ENCODE data around the gene ZBED1.
"Not testable (repeated sequence)": the region's sequence is repeated elsewhere in the genome, so short reads cannot be mapped to it uniquely, and the experiment has no call there.

Gene ZBED1

DNA sequence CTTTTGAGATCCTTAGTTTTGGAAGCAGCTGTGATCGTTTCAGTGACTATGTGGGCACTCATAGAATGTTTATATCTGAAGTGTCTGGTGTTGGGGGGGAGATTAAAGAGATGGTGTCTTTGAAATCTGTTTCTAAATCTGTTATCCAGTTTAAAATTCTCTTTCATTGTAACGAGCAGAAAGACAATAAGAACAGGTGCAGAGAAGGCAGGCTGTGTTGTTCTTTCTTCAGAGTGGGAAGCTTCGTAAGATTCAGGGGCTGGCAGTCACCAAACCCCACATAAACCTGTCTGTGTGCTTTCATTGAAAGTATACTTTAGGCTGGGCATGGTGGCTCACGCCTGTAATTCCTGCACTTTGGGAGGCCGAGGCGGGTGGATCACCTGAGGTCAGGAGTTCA lies 16.3 kb upstream of the ZBED1 start:
- DNase-seq: no peak

DNA sequence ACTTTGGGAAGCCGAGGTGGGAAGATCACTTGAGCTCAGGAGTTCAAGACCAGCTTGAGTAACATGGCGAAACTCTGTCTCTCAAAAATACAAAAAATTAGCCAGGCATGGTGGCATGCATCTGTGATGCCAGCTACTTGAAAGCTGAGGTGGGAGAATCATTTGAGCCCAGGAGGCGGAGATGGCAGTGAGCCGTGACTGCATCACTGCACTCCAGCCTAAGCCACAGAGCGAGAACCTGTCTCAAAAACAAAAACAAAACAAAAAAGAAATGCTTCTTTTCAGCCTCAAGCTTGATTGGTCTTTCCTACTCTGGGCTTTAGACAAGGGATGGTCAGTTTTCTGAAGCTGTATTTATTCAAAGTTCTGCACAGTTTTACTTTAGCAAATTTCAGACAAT lies 15.8 kb upstream of the ZBED1 start:
- DNase-seq: no peak

DNA sequence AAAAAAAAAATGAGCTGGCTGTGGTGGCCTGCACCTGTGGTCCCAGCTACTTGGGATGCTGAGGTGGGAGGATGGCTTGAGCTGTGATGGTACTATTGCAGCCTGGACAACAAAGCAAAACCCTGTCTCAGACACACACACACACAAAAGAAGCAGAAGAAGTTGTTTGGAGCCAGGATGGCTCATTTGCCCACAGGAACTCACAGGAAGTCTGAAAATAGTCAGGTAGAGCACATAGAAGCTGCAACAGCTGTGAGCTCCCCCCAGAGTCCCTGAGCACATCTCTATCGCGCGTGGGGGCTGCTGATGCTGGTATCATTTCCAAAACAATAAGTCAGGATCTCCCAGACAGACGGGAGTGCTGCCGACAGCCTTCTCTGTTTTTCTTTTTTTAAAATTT lies 13.4 kb upstream of the ZBED1 start:
- no peak for DNase-seq

DNA sequence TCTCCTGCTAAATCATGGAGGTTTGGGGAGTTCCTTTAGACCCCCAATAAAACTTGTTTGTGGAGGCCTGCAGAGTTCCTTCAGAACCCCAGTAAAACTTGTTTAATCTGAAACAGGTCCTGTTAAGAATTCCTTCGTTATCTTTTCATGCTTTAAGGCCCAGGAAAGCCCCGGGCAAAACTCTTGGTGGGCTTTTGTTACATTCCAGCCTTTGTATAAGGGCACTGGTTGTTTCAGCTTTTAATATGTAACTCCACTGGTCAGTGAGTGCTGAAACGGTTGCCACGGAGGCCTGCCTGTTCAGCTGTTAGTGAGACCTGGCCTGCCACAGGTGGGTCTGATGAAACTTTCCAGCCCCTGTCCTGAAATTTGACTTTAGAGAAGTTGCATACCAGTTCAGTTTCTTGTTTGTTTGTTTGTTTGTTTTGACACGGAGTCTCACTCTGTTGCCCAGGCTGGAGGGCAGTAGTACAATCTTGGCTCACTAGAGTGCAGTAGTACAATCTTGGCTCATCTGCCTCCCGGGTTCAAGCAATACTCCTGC lies 12.4 kb upstream of the ZBED1 start:
- no peak for DNase-seq

DNA sequence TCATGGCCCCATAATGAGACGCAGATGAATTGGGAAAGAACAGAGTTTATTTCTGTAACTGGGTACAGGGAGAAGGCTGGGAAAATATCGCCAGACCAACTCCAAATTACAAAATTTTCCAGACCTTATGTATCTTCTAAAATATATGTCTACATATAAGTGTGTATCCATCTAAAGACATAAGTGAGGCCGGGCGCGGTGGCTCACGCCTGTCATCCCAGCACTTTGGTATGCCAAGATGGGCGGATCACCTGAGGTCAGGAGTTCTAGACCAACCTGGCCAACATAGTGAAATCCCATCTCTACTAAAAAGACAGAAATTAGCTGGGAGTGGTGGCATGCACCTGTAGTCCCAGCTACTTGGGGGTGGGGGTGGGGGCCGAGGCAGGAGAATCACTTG lies 11.7 kb upstream of the ZBED1 start:
- no peak for DNase-seq

DNA sequence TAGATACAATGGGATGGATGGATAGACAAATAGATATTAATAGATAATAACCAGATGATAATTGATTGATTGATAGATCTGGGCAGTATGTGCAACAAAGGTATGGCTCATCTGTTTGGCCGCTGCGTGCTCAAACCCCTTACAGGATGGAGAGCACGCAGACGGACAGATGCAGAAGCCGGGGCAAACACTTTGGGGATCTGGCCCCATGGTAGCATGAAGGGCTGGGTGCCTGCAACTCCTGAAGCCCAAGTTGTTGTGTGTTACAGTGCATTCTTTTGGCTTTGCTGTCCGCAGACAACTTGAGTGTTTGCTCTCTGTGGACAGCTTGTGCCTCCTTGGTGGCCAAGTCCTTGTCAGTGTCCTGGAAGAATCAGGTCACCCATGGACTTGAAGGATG lies 10.6 kb upstream of the ZBED1 start:
- no peak for DNase-seq

DNA sequence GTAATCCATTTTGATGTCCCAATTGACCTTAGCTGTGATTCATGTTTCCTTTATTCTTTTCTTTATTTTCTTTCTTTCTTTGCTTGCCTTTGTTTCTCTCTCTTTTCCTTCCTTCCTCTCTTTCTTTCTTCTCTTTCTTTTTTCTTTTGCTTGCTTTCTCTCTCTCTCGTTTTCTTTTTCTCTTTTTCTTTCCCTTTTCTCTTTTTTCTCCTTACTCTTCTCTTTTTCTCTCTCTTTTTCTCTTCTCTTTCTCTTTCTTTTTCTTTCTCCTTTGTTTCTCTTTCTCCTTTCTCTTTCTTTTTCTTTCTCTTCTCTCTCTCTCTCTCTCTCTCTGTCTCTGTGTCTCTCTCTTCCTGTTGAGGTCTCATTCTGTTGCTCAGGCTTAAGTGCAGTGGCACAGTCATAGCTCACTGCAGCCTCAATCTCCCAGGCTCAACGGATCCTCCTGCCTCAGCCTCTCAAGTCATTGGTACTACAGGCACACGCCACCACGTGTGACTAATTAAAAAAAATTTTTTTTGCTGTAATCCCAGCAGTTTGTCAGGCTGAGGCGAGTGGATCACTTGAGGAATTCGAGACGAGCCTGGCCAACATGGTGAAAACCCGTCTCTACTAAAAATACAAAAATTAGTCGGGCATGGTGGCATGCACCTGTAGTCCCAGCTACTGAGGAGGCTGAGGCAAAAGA lies 8.0 kb upstream of the ZBED1 start:
- no peak for DNase-seq

DNA sequence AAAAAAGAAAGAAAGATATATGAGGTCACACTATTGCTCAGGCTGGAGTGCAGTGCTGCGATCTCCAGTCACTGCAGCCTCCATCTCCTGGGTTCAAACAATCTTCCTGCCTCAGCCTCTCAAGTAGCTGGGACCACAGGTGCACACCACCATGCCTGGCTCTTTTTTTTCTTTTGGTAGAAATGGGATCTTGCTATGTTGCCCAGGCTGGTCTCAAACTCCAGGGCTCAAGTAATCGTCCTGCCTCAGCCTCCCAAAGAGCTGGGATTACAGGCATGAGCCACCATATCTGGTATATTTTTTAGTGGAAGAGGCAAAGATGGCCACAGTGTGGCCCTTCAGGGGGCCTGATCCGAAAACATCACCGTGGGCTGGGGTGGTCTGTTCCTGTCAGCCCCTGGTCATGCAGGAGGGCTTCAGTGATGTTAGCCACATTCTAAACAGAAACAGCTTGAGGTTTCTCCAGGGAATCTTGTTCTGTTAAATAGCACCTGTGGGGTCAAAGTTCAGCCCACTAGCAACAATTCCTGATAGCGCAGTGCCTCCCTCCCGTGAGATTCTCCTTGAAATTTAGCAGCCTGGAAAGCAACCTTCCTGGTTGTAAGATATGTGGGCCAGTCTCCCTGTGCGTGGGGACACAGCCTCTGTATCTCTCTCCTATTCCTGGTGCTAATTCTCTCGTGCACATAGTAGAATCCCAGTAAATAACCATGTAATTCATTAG lies 7.3 kb upstream of the ZBED1 start:
- no peak for DNase-seq

DNA sequence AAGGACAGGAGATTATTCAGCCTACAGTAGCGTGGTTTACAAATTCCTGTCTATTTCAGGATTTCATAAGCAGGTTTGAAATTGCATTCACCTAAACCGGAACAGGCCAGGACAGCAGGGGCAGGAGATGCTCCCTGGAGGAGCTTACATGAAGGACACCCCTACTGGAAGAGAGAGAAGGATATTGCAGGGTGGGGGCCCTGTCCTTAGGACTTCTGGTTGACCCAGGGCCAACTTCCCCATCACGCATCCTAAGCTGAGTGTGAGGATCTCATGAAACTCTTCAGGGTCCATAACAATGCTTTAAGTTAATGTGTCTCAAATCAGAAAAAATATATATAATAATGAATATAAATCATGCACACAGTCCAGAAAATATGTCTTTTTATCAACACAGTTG lies 6.4 kb upstream of the ZBED1 start:
- DNase-seq: no peak

DNA sequence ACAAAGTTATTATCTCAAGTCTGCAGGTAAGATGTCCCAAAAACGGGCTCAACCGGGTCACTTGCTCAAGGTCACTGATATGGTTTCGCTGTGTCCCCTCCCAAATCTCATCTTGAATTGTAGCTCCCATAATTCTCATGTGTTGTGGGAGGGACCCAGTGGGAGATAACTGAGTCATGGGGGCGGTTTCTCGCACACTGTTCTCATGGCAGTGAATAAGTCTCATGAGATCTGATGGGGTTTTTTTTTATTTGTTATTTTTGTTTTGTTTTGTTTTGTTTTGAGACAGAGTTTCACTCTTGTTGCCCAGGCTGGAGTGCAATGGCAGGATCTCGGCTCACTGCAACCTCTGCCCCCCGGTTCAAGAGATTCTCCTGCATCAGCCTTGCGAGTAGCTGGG lies 4.6 kb upstream of the ZBED1 start:
- DNase-seq: not testable (repeated sequence)

DNA sequence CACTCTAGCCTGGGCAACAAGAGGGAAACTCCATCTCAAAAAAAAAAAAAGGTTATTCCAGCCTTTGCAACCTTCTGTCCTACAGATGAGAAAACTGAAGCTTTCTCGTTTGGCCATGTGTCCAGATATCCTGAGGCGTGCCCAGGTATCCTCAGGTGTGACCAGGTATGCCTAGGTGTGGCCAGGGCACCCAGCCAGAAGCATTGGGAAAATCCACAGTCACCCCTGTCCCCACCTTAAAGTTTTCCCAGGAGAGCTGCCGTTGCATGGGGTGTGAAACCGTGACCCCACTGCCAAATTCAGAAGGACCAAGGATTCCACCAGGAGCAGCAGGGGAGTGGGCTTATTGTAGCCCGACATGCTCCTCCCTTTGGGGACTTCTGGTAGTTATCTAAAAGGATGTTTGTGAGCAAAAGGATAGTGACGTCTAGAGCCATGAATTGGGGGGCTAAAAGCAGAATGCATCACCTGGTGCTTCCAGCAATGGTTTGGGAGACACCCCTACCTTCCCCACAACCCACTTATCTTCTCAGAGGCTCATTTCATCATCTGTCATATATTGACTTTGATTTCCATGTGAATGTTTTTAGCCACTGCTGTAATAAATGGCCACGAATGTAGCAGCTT lies 4.0 kb upstream of the ZBED1 start:
- no peak for DNase-seq

DNA sequence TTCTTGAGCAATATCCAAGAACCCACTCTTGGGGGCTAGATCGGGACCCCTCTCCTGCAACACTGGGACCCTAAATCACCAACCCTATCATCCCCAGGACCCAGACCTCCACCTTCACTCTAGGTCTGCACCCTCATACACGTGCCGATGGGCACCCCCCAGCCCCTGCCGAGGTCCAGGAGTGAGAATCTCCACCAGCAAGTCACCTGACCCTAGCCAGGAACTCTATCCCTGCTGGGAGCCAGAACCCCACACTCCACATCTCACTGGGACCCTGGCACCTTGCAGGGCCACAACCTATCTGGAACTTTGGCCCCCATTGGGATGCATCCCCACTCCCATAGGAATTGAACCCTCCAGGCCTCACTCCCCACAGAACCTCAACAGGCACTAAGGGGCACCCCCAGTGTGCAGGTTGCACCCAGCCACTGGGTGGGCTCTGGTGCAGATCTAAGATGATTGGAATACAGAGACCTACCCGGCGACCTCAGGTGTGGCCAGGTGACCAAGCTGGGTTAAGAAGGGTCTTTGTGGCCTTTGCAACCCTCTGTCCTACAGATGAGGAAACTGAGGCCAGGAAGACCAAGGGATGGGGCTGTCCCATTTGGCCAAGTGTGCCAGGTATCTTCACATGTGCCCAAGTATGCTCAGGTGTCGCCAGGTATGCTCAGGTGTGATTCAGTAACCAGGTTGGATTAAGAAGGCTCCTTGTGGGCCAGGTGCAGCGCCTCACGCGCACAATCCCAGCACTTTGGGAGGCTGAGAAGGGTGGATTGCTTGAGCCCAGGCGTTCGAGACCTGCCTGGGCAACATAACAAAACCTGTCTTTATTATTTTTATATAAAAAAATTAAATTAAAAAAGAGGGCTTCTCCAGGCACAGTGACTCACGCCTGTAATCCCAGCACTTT lies 3.1 kb upstream of the ZBED1 start:
- no peak for DNase-seq

DNA sequence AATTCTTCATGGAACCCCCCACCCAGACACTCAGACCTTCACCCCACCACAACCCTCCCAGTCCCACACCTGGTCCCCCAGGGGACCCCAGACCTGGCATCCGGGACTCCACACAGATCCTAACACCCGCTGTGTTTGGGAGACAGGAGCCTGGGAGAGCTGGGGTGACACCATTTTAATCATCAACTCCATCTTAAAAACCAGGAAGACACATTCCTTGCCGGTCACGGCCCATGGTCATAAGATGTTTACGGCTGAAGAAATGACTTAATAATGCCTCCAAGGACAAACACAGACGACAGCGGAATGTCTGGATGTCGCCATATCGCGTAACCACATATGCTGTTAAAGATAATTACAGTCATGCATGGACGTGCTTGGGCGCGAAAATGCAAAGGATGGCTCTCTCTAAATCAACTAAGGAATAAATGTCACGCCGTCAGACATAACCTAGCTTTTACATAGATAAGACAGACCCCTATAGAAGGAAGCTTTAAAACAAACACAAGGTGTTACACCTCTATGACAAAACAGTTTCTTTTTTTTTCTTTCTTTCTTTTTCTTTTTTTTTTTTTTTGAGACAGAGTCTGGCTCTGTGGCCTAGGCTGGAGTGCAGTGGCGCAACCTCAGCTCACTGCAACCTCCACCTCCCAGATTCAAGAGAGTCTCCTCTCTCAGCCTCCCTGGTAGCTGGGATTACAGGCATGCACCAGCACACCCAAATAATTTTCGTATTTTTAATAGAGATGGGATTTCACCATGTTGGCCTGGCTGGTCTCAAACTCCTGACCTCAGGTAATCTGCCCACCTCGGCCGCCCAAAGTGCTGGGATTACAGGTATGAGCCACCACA lies 2.1 kb upstream of the ZBED1 start:
- no peak for DNase-seq

DNA sequence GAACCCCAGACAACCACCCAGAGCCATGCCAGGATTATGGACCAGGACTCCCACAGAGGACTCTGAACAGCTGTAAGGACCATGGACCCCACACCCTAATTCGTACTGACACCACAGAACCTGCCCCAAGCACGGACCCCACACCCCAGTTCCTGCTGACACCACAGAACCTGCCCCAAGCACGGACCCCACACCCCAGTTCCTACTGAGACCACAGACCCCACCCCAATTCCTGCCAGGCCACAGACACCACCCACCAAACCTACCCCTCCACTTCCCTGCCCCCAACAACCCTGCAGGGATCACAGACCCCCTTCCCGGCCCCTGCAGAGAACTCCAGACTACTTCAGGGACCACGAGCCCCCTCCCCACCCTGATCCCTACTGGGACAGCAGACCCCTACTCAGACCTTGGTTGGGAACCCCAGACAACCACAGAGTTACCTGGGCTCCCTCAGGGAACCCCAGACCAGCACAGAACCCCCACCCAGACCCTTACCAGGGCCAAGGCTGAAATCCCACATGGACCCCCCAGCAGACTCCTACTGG lies 1.4 kb upstream of the ZBED1 start:
- DNase-seq: no peak

DNA sequence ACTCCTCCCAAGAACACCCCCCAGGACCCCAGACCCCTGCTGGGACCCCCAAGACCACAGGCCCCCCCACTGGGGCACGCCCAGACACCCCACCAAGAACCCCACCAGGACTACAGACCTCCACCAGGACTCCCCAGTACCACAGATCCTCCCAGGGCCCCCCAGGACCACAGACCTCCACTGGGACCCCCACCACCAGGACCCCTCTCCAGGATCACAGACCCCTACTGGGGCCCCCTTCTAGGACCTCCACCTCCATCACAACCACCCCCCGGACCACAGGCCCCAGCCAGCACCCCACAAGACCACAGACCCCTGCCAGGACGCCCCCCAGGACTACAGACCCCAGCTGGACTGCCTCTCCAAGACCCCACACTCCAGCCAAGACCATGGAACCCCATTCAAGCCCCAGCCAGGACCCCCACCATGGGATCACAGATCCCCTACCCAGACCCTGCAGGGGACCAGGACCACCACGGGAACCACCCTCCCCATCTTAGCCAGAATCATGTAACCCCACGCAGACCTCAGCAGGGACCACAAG lies 855 bp upstream of the ZBED1 start:
- DNase-seq: no peak

DNA sequence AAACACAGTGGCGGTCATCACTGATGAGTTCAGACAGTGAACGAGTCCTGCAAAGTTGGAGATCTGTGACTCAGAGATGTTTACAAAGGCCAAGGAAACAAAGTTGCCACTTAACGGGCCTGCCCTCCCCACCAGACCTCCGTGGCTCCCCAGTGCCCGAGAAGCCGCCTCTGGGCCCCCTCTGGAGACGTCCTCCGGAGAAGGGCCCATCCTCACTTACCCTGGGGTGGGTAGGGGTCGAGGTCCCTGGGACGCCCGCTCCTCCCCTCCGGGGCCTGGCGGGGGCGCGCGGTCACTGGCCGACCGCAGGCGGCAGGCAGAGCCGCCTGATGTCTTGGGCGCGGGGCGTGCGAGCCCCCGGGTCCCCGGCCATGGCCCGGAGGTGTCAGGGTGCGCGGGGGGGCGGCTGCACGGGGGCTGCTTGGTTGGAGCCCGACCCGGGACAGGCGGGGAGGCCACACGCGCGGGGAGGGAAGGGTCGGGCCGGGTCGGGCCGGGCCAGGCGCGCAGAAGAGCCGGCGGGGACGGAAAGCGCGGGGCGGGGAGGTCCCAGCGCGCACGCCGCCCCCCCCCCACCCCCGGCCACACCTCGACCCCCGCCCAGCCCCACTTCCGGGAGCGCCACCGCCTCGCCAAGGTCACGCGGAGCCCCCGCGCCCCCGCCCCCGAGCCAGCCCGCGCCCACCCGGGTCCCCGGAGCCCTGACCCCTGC lies 529 bp downstream of the ZBED1 start:
- no peak for DNase-seq

DNA sequence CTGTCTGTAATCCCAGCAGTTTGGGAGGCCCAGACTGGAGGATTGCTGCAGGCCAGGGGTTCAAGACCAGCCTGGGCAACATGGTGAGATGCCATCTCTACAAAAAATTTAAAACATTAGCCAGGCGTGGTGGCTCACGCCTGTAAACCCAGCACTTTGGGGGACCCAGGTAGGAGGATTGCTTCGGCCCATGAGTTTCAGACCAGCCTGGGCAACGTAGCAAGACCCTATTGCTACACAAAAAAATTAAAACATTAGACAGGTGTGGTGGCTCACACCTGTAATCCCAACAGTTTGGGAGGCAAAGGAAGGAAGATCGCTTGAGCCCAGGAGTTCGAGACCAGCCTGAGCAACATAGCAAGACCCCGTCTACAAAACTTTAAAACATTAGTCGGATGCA lies 1.3 kb downstream of the ZBED1 start:
- DNase-seq: no peak

DNA sequence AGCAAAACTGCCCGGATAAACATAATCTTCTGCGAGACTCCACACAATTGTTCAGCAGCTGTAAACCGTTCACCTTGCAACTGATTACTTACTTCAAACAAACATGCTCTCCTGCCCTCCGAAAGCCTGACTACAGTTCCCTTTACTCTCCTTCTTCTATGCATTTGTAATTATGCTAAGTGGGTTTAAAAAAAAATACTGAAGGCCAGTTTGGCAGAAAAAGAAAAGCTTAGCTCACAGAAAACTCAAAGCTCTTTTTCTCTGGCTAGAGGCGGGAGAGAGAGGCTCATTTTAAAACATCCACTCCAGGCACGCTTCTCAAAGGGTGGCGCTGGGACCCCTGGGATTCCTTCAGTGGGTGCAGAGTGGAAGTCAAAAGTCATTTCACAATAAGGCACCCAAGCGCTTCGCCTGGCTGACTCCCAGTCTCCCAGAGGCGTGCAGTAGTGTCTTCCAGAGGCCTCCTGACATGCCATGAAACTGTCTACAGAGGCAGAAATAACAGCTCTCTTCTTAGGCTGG lies 1.9 kb downstream of the ZBED1 start:
- DNase-seq: no peak

DNA sequence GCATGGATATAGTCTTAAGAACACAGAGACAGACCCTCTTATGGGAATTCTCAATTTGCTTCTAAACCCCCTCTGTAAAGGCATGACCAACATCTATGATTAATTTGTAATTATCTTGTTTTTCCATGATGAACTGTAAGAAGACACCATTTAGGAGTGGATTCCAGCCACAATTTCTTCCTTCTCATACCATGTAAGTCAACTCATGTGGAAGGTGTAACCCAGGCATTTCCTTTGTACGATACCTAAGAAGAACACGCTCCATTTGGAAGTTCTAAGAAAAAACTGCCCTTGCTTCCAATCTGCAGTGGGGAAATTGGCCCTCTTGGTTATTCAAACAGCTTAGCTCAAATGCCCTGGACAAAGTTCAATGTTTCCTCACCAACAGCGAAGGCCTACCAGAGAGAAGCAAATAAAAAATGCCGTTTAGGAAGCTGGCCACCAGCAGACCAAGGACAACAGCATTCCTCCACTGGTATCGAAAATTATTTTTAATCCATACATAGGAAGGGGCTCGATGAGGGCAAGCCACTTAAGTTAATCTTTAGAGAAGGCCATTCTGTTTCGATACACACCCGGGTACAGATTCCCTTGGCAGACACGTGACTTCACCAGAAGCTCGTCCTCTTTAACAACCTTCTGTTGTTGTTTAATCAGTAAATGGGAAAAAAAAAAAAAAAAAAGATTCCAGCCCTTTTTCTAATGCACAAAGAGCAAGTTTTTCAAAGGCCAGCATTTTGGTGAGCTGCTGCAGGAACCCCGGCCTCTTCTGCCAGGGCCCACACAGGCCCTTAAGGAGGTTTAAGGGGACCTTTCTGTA lies 2.6 kb downstream of the ZBED1 start:
- no peak for DNase-seq

DNA sequence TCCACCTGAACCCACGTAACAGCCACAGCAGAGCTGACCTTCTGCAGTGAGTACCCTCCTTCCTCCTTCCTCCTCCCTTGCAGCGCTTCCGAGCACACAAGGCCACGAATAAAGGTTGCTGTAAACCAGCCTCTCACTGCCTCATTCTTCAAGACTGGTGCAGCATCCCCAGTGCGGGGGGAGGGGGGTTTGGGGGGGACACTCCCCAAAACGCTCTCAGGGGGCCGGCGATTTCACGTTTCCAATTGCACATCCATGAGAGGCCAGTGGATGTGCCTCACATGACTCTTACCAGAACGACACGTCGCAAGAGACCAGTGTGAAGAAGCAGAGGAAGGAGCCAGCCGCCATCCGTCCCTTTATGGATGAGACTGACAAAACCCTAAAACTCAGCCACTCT lies 5.2 kb downstream of the ZBED1 start:
- DNase-seq: no peak

Measured in DMS79 (cell line).